ENCODE measurements around the gene SMIM38. TPM values are rescaled to one million over a fixed set of nuclear protein-coding genes. Genes with fewer than 3 reads are reported as not detected.

Gene SMIM38
- total and polyA plus RNA-seq, 9 of the 15 experiments (the other 6 are each of a cell fraction or from before 2014, with no cell fraction given) = 0.07 to 1.2 (median 0.21) TPM; not detected in 2

DNA sequence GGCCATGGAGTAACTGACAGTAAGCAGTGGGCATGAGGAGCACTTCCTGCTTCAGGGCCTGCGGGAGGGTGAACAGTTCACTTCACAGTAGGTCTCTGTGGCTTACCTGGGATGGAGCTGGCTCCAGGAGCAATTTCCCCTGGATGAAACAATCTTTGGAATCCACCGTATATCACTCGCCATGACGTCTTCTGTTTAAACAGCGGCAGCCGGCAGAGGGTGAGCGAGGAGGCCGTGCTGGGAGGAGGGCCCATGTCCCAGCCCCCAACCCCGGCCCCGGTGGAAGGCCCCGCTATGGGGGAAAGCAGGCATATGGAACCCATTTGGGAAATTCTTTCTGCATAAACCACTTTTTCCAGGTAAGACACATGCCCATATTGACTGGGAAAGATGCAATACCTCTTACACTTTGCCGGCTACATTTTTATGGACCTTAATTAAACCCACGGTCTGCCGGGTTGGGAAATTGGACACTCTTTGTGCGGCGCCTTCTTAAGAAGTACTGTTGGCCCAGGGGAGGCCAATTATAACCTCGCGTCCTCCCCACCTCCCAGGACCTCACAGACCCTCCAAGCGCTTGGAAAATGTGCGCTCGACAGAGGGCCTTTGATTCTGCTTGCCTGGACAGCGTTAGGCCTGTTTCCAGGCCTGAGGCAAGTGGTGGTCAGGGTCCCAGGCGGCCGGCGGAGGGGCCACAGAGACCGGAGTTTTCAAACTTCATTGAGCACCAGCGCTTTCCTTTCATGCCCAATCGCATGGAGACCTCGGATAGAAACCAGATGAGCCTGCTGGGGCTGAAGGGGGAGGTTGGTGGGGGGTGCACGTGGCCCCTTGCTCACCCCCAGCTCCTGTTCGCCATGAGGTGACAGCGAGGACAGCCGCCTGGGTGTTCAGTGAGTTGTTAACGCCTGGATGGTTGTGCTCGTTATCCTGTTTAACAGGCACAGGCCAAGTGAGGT lies 40.4 kb downstream of the SMIM38 start:
- no peak for DNase-seq (ENCODE audit: extremely low read depth in 1 of 4, low spot score in 3 of 4)
- in situ Hi-C loops (cut with MboI) (no loop called here), intact Hi-C loops (cut with micrococcal nuclease) (no loop called here)
- 5% methylated on average over 34 of the region's 35 CpGs for WGBS (ENCODE audit: insufficient coverage, low coverage, missing lambda C conversion rate)
- no peak overlapping the region for H3K27ac ChIP-seq (ENCODE audit: extremely low read depth, low read depth, low read length)
- no peaks in the 10 kb centered on the region for H3K36me3 ChIP-seq (ENCODE audit: control insufficient read depth, insufficient read depth, low read length)
- peaks cover 0 to 10% of the 10 kb centered on the region in 2 experiments; a peak in 3 of 5 replicates for H3K4me1 ChIP-seq (replicated peaks in 1 of 2; ENCODE audit: control insufficient read depth in 2 of 2, insufficient read depth in 2 of 2, low read length in 2 of 2)
- FAIRE-seq = no peak
- H3K9me3 ChIP-seq (replicated peaks; ENCODE audit: control insufficient read depth, insufficient read depth, low read depth, low read length) = no peaks in the 10 kb centered on the region
- POLR2A ChIA-PET = no interaction called here
- no peak overlapping the region for H3K4me2 ChIP-seq (ENCODE audit: insufficient read depth, low read length)
- H3K27me3 ChIP-seq (ENCODE audit: control insufficient read depth in 2 of 2, insufficient read depth in 2 of 2, low read length in 2 of 2) = peaks cover 14 to 46% of the 10 kb centered on the region in 2 experiments; a peak in 4 of 5 replicates
- no peak for ATAC-seq
- H3K9me1 ChIP-seq (ENCODE audit: control insufficient read depth, insufficient read depth, low read length) = no peaks in the 10 kb centered on the region
- H3K4me3 ChIP-seq = no peak overlapping the region
- H4K20me1 ChIP-seq (replicated peaks; ENCODE audit: control insufficient read depth, insufficient read depth, low read length) = peaks cover 6% of the 10 kb centered on the region
- no peak overlapping the region for H2AFZ ChIP-seq (ENCODE audit: low read depth, low read length)
- no TSS peak for BruUV-seq (replicated peaks)
- no peak overlapping the region for H3K9ac ChIP-seq (ENCODE audit: insufficient read depth in 1 of 2, low read depth in 2 of 2, low read length in 2 of 2)
- no peaks in the 10 kb centered on the region for H3K79me2 ChIP-seq (ENCODE audit: control insufficient read depth, insufficient read depth, low read length)
- CTCF ChIA-PET (ENCODE audit: low intra/inter-chr PET ratio) = no interaction called here
- no peak for TF ChIP-seq FOXA1 (IDR thresholded peaks at IDR 0.05; ENCODE audit: borderline replicate concordance)
- no peak for TF ChIP-seq SRSF1 (IDR thresholded peaks at IDR 0.05; ENCODE audit: low read depth, low read length)
- TF ChIP-seq MYC (IDR thresholded peaks at IDR 0.05; ENCODE audit: low read depth, low read length) = no peak
- no peak for TF ChIP-seq MYC (CRISPR knock-in tag; IDR thresholded peaks at IDR 0.05; ENCODE audit: borderline replicate concordance, low read depth)
- TF ChIP-seq ARID3B (CRISPR knock-in tag; IDR thresholded peaks at IDR 0.05; ENCODE audit: borderline replicate concordance) = no peak
- no peak for TF ChIP-seq ETS2 (tag; IDR thresholded peaks at IDR 0.05; ENCODE audit: borderline replicate concordance, poor library complexity, severe bottlenecking)
- no peak for TF ChIP-seq ZNF583 (CRISPR knock-in tag; IDR thresholded peaks at IDR 0.05)
- TF ChIP-seq ZNF121 (CRISPR knock-in tag; conservative IDR thresholded peaks at IDR 0.05) = no peak
- TF ChIP-seq, protein P1, sequence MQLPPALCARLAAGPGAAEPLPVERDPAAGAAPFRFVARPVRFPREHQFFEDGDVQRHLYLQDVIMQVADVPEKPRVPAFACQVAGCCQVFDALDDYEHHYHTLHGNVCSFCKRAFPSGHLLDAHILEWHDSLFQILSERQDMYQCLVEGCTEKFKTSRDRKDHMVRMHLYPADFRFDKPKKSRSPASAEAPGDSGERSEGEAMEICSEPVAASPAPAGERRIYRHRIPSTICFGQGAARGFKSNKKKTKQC (CRISPR knock-in tag; IDR thresholded peaks at IDR 0.05) = no peak
- no peak for TF ChIP-seq XRCC5 (IDR thresholded peaks at IDR 0.05; ENCODE audit: low read depth, low read length)
- no peak for TF ChIP-seq ZNF449 (CRISPR knock-in tag; IDR thresholded peaks at IDR 0.05)
- TF ChIP-seq, protein P2, sequence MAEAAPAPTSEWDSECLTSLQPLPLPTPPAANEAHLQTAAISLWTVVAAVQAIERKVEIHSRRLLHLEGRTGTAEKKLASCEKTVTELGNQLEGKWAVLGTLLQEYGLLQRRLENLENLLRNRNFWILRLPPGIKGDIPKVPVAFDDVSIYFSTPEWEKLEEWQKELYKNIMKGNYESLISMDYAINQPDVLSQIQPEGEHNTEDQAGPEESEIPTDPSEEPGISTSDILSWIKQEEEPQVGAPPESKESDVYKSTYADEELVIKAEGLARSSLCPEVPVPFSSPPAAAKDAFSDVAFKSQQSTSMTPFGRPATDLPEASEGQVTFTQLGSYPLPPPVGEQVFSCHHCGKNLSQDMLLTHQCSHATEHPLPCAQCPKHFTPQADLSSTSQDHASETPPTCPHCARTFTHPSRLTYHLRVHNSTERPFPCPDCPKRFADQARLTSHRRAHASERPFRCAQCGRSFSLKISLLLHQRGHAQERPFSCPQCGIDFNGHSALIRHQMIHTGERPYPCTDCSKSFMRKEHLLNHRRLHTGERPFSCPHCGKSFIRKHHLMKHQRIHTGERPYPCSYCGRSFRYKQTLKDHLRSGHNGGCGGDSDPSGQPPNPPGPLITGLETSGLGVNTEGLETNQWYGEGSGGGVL (CRISPR knock-in tag; IDR thresholded peaks at IDR 0.05) = no peak
- no peak for TF ChIP-seq ZNF24 (IDR thresholded peaks at IDR 0.05)
- no peak for TF ChIP-seq YBX1 (IDR thresholded peaks at IDR 0.05)
- TF ChIP-seq ZNF384 (IDR thresholded peaks at IDR 0.05; ENCODE audit: low read depth, low read length) = no peak
- TF ChIP-seq KLF6 (CRISPR knock-in tag; IDR thresholded peaks at IDR 0.05; ENCODE audit: borderline replicate concordance) = no peak
